ENCODE data around the gene MRPL2. TPM values are rescaled to one million over a fixed set of nuclear protein-coding genes. Genes with fewer than 3 reads are reported as not detected.

MRPL2 gene
- total and polyA plus RNA-seq, 2 of the 4 experiments (the other 2 are of a cell fraction) = 18.1 to 45.9 TPM

DNA sequence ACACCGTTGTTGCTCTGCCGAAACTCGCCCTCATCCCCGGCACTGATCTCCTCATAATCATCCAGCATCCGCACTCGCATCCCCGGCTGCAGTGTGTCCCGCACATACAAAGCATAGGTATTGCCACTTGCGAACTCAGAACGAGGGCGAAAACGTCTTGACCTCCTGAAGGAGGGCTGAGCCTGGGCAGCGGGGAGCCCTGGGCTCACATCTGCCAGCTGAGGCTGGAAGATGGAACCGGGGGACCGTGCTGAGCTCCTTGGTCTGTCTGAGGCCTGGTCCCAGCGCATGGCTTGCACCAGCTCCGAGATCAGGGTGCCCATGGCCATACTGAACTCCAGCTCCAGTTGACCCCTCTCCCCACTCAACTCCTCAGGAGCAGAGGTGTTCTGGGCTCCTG, 8.3 kb downstream of the MRPL2 start:
- H3K27me3 ChIP-seq (ENCODE audit: control insufficient read depth, insufficient read depth, low read length) = no peaks in the 10 kb centered on the region
- no peak overlapping the region for H3K27ac ChIP-seq (ENCODE audit: insufficient read depth, low read length)
- H3K4me1 ChIP-seq (ENCODE audit: control insufficient read depth, insufficient read depth, low read length) = peaks cover 18% of the 10 kb centered on the region
- peaks cover 17 to 50% of the 10 kb centered on the region in 2 experiments; a peak in 3 of 4 replicates for H3K79me1 ChIP-seq (ENCODE audit: low read depth in 1 of 2, low read length in 2 of 2)
- H3K4ac ChIP-seq (ENCODE audit: low read depth, low read length) = 0 out of 2 replicates have a peak overlapping the region, but pooled peaks have one; percentile 6
- H3K9ac ChIP-seq (ENCODE audit: low read depth, low read length) = no peak overlapping the region
- peak overlapping the region; percentile 33 for H2AFZ ChIP-seq (replicated peaks; ENCODE audit: low read length, poor library complexity)
- H2AK9ac ChIP-seq (replicated peaks; ENCODE audit: low read depth, low read length, poor library complexity) = no peak overlapping the region
- no peak overlapping the region for H2BK15ac ChIP-seq (ENCODE audit: low read depth, low read length)
- no peak overlapping the region for H2AK5ac ChIP-seq (ENCODE audit: low read depth, low read length)
- peaks cover 56% of the 10 kb centered on the region for H3K36me3 ChIP-seq (ENCODE audit: control insufficient read depth, insufficient read depth, low read length)
- intact Hi-C loops (cut with micrococcal nuclease) = loop anchor here (5.0 kb wide), 1 partner anchor 91 kb away; no protein-coding TSS in a partner anchor
- H2BK120ac ChIP-seq (ENCODE audit: low read depth, low read length) = no peak overlapping the region
- H3K23ac ChIP-seq (ENCODE audit: low read depth, low read length) = no peak overlapping the region
- H4K8ac ChIP-seq (ENCODE audit: low read depth in 2 of 2, low read length in 2 of 2) = no peak overlapping the region
- H2BK20ac ChIP-seq (ENCODE audit: low read depth, low read length) = no peak overlapping the region
- no TSS peak for BruUV-seq (replicated peaks)
- no peak overlapping the region; the same call in 1 of the 2 replicates for H3K4me2 ChIP-seq (ENCODE audit: low read depth, low read length)
- H3K14ac ChIP-seq (replicated peaks; ENCODE audit: low read depth, low read length) = no peak overlapping the region
- H2BK5ac ChIP-seq (ENCODE audit: low read depth, low read length, poor library complexity, severe bottlenecking) = no peak overlapping the region
- H4K5ac ChIP-seq (ENCODE audit: low read depth, low read length) = no peak overlapping the region
- H3K9me3 ChIP-seq (ENCODE audit: control insufficient read depth, insufficient read depth, low read length) = no peaks in the 10 kb centered on the region
- TF ChIP-seq MXI1 (IDR thresholded peaks at IDR 0.05; ENCODE audit: borderline replicate concordance, low read depth, low read length) (no peak), FOS (IDR thresholded peaks at IDR 0.05; ENCODE audit: low read depth, low read length) (no peak), CHD1 (IDR thresholded peaks at IDR 0.05; ENCODE audit: low read depth, low read length) (no peak), MAFK (IDR thresholded peaks at IDR 0.05; ENCODE audit: low read depth, low read length) (no peak), POLR2A (IDR thresholded peaks at IDR 0.05; ENCODE audit: low read depth, low read length) (no peak), MAZ (IDR thresholded peaks at IDR 0.05; ENCODE audit: borderline replicate concordance, low read depth, low read length) (no peak), NFE2L2 (IDR thresholded peaks at IDR 0.05; ENCODE audit: low read depth, low read length) (no peak), BHLHE40 (IDR thresholded peaks at IDR 0.05; ENCODE audit: low read depth, low read length) (no peak), RAD21 (IDR thresholded peaks at IDR 0.05; ENCODE audit: low read length) (no peak), CEBPB (IDR thresholded peaks at IDR 0.05; ENCODE audit: low read depth, low read length) (no peak), RFX5 (IDR thresholded peaks at IDR 0.05; ENCODE audit: low read depth, low read length) (no peak)
- TF ChIP-seq, protein P1, sequence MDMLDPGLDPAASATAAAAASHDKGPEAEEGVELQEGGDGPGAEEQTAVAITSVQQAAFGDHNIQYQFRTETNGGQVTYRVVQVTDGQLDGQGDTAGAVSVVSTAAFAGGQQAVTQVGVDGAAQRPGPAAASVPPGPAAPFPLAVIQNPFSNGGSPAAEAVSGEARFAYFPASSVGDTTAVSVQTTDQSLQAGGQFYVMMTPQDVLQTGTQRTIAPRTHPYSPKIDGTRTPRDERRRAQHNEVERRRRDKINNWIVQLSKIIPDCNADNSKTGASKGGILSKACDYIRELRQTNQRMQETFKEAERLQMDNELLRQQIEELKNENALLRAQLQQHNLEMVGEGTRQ (IDR thresholded peaks at IDR 0.05; ENCODE audit: low read depth, low read length) = no peak
- TF ChIP-seq, protein P2, sequence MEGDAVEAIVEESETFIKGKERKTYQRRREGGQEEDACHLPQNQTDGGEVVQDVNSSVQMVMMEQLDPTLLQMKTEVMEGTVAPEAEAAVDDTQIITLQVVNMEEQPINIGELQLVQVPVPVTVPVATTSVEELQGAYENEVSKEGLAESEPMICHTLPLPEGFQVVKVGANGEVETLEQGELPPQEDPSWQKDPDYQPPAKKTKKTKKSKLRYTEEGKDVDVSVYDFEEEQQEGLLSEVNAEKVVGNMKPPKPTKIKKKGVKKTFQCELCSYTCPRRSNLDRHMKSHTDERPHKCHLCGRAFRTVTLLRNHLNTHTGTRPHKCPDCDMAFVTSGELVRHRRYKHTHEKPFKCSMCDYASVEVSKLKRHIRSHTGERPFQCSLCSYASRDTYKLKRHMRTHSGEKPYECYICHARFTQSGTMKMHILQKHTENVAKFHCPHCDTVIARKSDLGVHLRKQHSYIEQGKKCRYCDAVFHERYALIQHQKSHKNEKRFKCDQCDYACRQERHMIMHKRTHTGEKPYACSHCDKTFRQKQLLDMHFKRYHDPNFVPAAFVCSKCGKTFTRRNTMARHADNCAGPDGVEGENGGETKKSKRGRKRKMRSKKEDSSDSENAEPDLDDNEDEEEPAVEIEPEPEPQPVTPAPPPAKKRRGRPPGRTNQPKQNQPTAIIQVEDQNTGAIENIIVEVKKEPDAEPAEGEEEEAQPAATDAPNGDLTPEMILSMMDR (conservative IDR thresholded peaks at IDR 0.05; ENCODE audit: low read depth, low read length) = no peak
- TF ChIP-seq, protein P3, sequence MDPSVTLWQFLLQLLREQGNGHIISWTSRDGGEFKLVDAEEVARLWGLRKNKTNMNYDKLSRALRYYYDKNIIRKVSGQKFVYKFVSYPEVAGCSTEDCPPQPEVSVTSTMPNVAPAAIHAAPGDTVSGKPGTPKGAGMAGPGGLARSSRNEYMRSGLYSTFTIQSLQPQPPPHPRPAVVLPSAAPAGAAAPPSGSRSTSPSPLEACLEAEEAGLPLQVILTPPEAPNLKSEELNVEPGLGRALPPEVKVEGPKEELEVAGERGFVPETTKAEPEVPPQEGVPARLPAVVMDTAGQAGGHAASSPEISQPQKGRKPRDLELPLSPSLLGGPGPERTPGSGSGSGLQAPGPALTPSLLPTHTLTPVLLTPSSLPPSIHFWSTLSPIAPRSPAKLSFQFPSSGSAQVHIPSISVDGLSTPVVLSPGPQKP (IDR thresholded peaks at IDR 0.05; ENCODE audit: borderline replicate concordance, low read depth, low read length) = no peak
- H4K91ac ChIP-seq (ENCODE audit: insufficient read depth, low read depth, low read length) = no peak overlapping the region
- dilution Hi-C loops (cut with HindIII; ENCODE audit: low sequenced_read_pairs, unreplicated experiment) = no loop called here
- peaks cover 21% of the 10 kb centered on the region for H3K9me1 ChIP-seq (ENCODE audit: insufficient read depth, low read length)
- H3K18ac ChIP-seq (ENCODE audit: low read depth, low read length) = no peak overlapping the region
- DNase-seq = no peak
- no peaks in the 10 kb centered on the region for H4K20me1 ChIP-seq (ENCODE audit: insufficient read depth, low read length)
- no peak overlapping the region for H3K56ac ChIP-seq (ENCODE audit: extremely low read depth, insufficient read depth, low read length)
- in situ Hi-C loops (cut with MboI; ENCODE audit: low sequenced_read_pairs) = no loop called here
- no peak for ATAC-seq (ENCODE audit: low read depth)
- H3K4me3 ChIP-seq (ENCODE audit: insufficient read depth, low read depth, low read length) = no peak overlapping the region
- ChIA-PET CTCF (no interaction called here), POLR2A (ENCODE audit: unreplicated experiment) (no interaction called here)
- 98% methylated on average over 14 of the region's 17 CpGs; no CpG with 5 or more reads in 1 of the 2 experiments for WGBS, 2 experiments (ENCODE audit: extremely low coverage in 2 of 2, insufficient read length in 1 of 2)
